ENCODE results near the gene ACSBG1.
"Not testable (repeated sequence)": the region's sequence is repeated elsewhere in the genome, so short reads cannot be mapped to it uniquely, and the experiment has no call there.

ACSBG1 gene

DNA sequence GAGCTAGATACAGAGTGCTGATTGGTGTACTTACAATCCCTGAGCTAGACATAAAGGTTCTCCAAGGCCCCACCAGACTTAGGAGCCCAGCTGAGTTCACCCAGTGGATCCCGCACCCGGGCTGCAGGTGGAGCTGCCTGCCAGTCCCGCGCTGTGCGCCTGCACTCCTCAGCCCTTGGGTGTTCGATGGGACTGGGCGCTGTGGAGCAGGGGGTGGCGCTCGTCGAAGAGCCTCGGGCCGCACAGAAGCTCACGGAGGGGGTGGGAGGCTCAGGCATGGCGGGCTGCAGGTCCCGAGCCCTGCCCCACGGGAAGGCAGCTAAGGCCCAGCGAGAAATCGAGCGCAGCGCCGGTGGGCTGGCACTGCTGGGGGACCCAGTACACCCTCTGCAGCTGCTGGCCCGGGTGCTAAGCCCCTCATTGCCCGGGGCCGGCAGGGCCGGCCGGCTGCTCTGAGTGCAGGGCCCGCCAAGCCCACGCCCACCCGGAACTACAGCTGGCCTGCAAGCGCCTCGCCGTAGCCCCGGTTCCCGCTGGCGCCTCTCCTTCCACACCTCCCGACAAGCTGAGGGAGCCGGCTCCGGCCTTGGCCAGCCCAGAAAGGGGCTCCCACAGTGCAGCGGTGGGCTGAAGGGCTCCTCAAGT, 11.7 kb upstream of the ACSBG1 start:
- not testable (repeated sequence) for H3K36me3 ChIP-seq (ENCODE audit: control insufficient read depth, insufficient read depth, low read length); H3K4me3 ChIP-seq (ENCODE audit: low read depth, low read length); H3K4me1 ChIP-seq (ENCODE audit: control insufficient read depth, insufficient read depth, low read length); H3K27me3 ChIP-seq (ENCODE audit: control insufficient read depth, insufficient read depth, low read length); H3K9ac ChIP-seq (ENCODE audit: low read depth, low read length); H3K9me3 ChIP-seq (ENCODE audit: control insufficient read depth, insufficient read depth, low read length)

DNA sequence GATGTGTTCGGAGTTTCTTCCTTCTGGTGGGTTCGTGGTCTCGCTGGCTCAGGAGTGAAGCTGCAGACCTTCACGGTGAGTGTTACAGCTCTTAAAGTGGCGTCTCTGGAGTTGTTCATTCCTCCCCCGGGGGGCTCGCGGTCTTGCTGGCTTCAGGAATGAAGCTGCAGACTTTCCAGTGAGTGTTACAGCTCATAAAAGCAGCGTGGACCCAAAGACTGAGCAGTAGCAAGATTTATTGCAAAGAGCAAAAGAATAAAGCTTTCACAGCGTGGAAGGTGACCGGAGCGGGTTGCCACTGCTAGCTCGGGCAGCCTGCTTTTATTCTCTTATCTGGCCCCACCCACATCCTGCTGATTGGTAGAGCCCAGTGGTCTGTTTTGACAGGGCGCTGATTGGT, 11.0 kb upstream of the ACSBG1 start:
- not testable (repeated sequence) for H3K4me3 ChIP-seq (ENCODE audit: low read depth, low read length); H3K36me3 ChIP-seq (ENCODE audit: control insufficient read depth, insufficient read depth, low read length); H3K4me1 ChIP-seq (ENCODE audit: control insufficient read depth, insufficient read depth, low read length); H3K27me3 ChIP-seq (ENCODE audit: control insufficient read depth, insufficient read depth, low read length); H3K9ac ChIP-seq (ENCODE audit: low read depth, low read length); H3K9me3 ChIP-seq (ENCODE audit: control insufficient read depth, insufficient read depth, low read length)

DNA sequence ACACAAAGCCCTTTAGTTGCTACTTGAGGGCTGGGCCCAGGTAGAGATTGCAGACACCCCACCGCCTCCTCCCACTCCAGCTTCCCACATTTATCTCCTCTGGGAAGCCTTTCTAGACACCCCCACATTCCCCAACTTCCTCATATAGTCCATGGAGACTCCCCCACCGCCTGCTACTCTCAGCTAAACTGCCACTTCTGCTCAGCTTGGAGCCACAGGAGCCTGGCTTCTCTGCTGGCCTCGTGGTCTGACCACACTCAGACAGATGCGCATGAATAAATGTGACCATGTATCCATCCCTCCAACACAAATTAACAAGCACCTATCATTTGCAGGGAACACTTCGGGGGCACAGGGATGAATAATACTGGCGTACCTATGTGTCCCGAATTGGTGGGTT, 10.5 kb upstream of the ACSBG1 start:
- no peaks in the 10 kb centered on the region for H3K36me3 ChIP-seq (ENCODE audit: control insufficient read depth, insufficient read depth, low read length)
- no peak overlapping the region for H3K9ac ChIP-seq (ENCODE audit: low read depth, low read length)
- no peaks in the 10 kb centered on the region for H3K9me3 ChIP-seq (ENCODE audit: control insufficient read depth, insufficient read depth, low read length)
- H3K4me3 ChIP-seq (ENCODE audit: low read depth, low read length) = no peak overlapping the region
- no peaks in the 10 kb centered on the region for H3K27me3 ChIP-seq (ENCODE audit: control insufficient read depth, insufficient read depth, low read length)
- H3K4me1 ChIP-seq (ENCODE audit: control insufficient read depth, insufficient read depth, low read length) = peaks cover 10% of the 10 kb centered on the region

DNA sequence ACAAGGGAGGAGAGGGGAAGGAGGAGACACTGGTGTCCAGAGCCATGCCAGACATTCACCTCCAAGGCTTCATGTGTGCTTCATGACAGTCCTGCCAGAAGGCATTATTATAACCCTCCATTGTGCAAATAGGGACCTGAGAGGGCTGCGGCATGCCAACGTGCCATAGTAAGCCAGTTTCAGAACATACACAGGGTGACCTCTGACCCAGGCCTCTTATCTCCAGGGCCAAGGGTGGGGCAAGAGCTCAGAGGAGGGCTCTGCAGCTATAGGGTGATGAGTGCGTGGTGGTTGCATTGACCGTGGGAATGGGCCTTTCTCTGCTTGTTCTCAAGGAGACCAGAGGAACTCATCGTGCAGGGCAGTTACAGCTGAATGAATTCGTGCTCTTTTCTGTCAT, 9.7 kb upstream of the ACSBG1 start:
- H3K4me1 ChIP-seq (ENCODE audit: control insufficient read depth, insufficient read depth, low read length) = peaks cover 10% of the 10 kb centered on the region

DNA sequence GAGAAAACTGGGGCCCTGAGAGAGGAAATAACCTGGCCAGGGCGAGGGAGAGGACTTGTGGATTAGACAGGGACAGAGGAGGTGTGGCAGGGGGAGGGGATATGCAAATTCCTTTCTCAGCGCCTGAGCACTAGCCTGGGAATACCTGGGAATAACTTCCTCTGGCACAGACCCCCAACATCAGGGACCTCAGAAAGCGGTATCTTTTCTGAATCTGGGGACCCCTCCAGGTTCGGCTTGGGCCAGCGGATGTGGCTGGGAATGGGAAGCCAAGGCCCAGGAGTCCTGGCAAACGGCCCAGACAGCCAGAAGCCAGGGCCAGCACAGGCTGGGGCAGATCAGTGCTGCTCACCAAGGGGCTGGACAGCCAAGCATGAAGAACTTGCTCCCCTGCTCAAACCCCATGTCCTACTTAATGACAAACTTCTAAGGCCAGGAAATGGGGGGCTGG, 9.2 kb upstream of the ACSBG1 start:
- Histone ChIP-seq H3K36me3 (ENCODE audit: control insufficient read depth, insufficient read depth, low read length) (no peaks in the 10 kb centered on the region), H3K4me3 (ENCODE audit: low read depth, low read length) (no peak overlapping the region), H3K4me1 (ENCODE audit: control insufficient read depth, insufficient read depth, low read length) (peaks cover 10% of the 10 kb centered on the region), H3K9me3 (ENCODE audit: control insufficient read depth, insufficient read depth, low read length) (no peaks in the 10 kb centered on the region), H3K27me3 (ENCODE audit: control insufficient read depth, insufficient read depth, low read length) (no peaks in the 10 kb centered on the region), H3K9ac (ENCODE audit: low read depth, low read length) (no peak overlapping the region)

More for the DNA sequence above, 9.7 kb upstream of the ACSBG1 start:
- no peak overlapping the region for H3K4me3 ChIP-seq (ENCODE audit: low read depth, low read length)
- H3K36me3 ChIP-seq (ENCODE audit: control insufficient read depth, insufficient read depth, low read length) = no peaks in the 10 kb centered on the region
- no peak overlapping the region for H3K9ac ChIP-seq (ENCODE audit: low read depth, low read length)
- H3K27me3 ChIP-seq (ENCODE audit: control insufficient read depth, insufficient read depth, low read length) = no peaks in the 10 kb centered on the region
- H3K9me3 ChIP-seq (ENCODE audit: control insufficient read depth, insufficient read depth, low read length) = no peaks in the 10 kb centered on the region

DNA sequence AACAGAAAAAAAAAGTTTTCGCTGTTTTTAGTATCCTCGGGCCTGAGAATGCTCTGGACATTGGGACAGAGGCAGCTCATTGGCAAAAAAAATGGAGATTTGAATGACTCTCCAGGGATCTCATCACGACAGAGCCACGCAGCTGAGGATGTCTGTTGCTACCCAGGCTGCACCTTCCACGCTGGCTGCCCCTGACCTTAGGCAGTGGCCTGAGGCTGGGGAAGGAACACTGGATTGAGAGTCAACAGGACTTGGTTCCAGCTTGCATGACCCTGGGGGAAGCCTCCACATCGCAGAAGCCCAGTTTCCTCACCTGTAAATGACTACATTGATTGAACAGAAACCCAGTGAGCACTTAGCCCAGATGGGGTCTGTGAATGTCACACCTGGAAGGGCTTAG, 8.7 kb upstream of the ACSBG1 start:
- H3K4me3 ChIP-seq (ENCODE audit: low read depth, low read length) = no peak overlapping the region
- no peaks in the 10 kb centered on the region for H3K9me3 ChIP-seq (ENCODE audit: control insufficient read depth, insufficient read depth, low read length)
- H3K9ac ChIP-seq (ENCODE audit: low read depth, low read length) = no peak overlapping the region
- H3K27me3 ChIP-seq (ENCODE audit: control insufficient read depth, insufficient read depth, low read length) = no peaks in the 10 kb centered on the region
- peaks cover 10% of the 10 kb centered on the region for H3K4me1 ChIP-seq (ENCODE audit: control insufficient read depth, insufficient read depth, low read length)
- no peaks in the 10 kb centered on the region for H3K36me3 ChIP-seq (ENCODE audit: control insufficient read depth, insufficient read depth, low read length)

DNA sequence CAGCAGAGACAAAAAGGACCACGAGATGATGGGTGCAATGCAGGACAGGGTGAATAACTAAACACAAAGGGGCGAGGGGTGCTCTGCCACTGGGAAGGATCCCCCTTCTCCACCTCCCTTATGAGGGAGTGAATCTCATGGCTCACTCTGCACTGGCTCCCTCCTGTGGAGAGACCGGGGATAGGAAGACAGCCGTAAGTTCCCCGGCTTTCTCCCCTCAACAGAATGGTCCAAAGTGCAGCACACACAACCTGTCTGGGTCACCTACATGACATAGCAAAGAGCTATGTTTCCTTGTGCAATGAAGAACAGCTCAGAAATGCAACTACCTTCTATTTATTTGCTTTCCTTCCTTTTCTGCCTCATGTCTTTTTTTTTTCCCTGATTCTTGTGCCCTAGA, 7.8 kb upstream of the ACSBG1 start:
- Histone ChIP-seq H3K27me3 (ENCODE audit: control insufficient read depth, insufficient read depth, low read length) (no peaks in the 10 kb centered on the region), H3K9me3 (ENCODE audit: control insufficient read depth, insufficient read depth, low read length) (no peaks in the 10 kb centered on the region), H3K9ac (ENCODE audit: low read depth, low read length) (no peak overlapping the region), H3K4me1 (ENCODE audit: control insufficient read depth, insufficient read depth, low read length) (peaks cover 10% of the 10 kb centered on the region), H3K4me3 (ENCODE audit: low read depth, low read length) (no peak overlapping the region), H3K36me3 (ENCODE audit: control insufficient read depth, insufficient read depth, low read length) (no peaks in the 10 kb centered on the region)

DNA sequence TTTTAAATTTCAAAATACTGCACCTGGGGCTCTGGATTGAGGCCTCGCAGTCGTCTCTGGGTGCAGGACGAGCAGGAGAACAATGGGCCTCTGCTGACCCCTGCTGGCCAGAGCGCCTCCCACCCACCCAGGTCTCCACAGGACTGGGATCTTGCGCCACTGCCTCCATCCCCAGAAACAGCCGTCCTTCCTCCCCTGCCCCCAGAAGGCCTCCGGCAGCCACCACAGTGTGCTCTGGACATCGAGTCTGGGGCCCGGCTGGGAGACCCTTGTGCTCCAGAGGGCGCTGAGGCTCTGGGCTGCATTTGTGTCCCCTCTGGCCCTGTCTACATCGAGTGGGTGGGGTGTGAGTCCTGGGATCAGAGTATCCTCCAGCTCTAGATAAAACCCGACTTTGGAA, 6.7 kb upstream of the ACSBG1 start:
- Histone ChIP-seq H3K4me3 (ENCODE audit: low read depth, low read length) (no peak overlapping the region), H3K36me3 (ENCODE audit: control insufficient read depth, insufficient read depth, low read length) (no peaks in the 10 kb centered on the region), H3K4me1 (ENCODE audit: control insufficient read depth, insufficient read depth, low read length) (peaks cover 10% of the 10 kb centered on the region), H3K9me3 (ENCODE audit: control insufficient read depth, insufficient read depth, low read length) (no peaks in the 10 kb centered on the region), H3K9ac (ENCODE audit: low read depth, low read length) (no peak overlapping the region), H3K27me3 (ENCODE audit: control insufficient read depth, insufficient read depth, low read length) (no peaks in the 10 kb centered on the region)

DNA sequence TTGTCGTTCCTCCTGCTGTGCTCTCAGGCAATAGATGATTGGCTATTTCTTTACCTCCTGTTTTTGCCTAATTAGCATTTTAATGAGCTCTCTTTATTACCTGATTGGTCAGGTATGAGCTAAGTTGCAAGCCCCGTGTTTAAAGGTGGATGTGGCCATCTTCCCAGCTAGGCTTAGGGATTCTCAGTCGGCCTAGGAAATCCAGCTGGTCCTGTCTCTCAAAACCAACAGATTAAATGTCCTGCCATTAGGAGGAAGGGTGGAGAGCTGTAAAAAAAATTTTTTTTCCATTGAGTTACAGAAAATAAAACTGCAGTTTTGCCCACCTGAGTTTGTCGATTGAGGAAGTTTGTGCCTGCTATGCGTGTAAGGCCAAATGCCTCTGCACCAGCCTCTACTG, 5.4 kb upstream of the ACSBG1 start:
- Histone ChIP-seq H3K4me1 (ENCODE audit: control insufficient read depth, insufficient read depth, low read length) (peaks cover 15% of the 10 kb centered on the region), H3K9ac (ENCODE audit: low read depth, low read length) (no peak overlapping the region), H3K9me3 (ENCODE audit: control insufficient read depth, insufficient read depth, low read length) (no peaks in the 10 kb centered on the region), H3K36me3 (ENCODE audit: control insufficient read depth, insufficient read depth, low read length) (no peaks in the 10 kb centered on the region), H3K27me3 (ENCODE audit: control insufficient read depth, insufficient read depth, low read length) (no peaks in the 10 kb centered on the region), H3K4me3 (ENCODE audit: low read depth, low read length) (no peak overlapping the region)

DNA sequence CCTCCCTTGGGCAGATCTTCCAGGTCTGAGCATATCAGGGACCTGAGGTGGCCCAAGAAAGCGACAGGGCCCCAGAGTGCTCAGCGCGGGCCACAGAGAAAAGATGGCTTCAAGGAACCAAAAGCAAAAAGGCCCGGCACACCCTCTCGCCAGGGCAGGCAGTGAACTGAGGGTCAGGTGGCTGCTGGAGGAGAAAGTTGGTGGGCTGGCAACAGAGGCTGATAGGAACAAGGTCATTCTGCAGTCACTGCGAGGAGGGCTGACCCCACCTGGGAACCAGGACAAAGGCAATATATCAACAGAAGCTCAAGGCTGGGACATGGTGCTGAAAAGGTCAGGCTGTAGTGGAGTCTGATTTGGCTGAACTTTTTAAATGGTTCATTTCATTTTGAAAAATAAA, 2.8 kb upstream of the ACSBG1 start:
- H3K27me3 ChIP-seq (ENCODE audit: control insufficient read depth, insufficient read depth, low read length) = no peaks in the 10 kb centered on the region
- no peak overlapping the region for H3K4me3 ChIP-seq (ENCODE audit: low read depth, low read length)
- H3K36me3 ChIP-seq (ENCODE audit: control insufficient read depth, insufficient read depth, low read length) = no peaks in the 10 kb centered on the region
- H3K4me1 ChIP-seq (ENCODE audit: control insufficient read depth, insufficient read depth, low read length) = peaks cover 10% of the 10 kb centered on the region
- no peaks in the 10 kb centered on the region for H3K9me3 ChIP-seq (ENCODE audit: control insufficient read depth, insufficient read depth, low read length)
- no peak overlapping the region for H3K9ac ChIP-seq (ENCODE audit: low read depth, low read length)

DNA sequence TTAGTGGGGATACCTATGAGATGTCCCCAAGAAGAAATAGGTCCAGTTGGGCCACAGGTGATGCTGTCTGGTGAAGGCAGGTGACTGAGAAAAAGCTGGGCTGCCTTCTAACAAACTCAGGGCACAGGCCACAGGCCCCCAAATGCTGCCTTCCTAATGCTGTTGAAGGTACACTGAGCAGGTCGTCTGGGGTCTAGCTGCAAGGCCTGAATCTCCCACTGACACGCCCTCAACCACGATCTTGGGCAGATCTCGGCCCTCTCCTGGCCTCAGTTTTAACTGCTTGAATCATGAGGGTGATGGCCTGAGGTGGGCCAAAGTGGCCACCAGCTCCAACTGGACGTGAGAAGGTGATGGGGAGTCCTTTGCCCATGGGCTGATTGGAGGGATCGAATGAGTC, 2.1 kb upstream of the ACSBG1 start:
- no peak overlapping the region for H3K4me3 ChIP-seq (ENCODE audit: low read depth, low read length)
- no peak overlapping the region for H3K9ac ChIP-seq (ENCODE audit: low read depth, low read length)
- no peaks in the 10 kb centered on the region for H3K27me3 ChIP-seq (ENCODE audit: control insufficient read depth, insufficient read depth, low read length)
- H3K4me1 ChIP-seq (ENCODE audit: control insufficient read depth, insufficient read depth, low read length) = peaks cover 10% of the 10 kb centered on the region
- no peaks in the 10 kb centered on the region for H3K36me3 ChIP-seq (ENCODE audit: control insufficient read depth, insufficient read depth, low read length)
- H3K9me3 ChIP-seq (ENCODE audit: control insufficient read depth, insufficient read depth, low read length) = no peaks in the 10 kb centered on the region

DNA sequence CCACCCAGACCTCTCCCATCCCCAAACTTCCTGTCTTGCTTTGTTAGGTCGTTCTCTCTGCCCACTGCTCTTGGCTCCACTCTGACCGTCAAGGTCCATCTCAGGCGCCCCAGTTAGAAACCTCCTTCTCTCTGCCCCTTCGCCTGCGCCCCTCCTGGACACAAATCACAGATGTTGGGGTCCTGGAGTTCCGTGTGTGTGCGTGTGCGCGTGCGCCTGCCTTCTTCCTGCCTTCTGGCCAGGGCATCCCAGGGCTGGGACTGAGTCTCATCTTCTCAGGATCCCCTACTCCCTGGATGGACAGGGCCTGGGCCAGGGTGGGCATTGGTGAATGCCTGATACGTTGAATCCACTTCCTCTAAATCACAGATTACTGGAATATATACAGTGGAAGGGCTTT, 869 bp downstream of the ACSBG1 start:
- Histone ChIP-seq H3K27me3 (ENCODE audit: control insufficient read depth, insufficient read depth, low read length) (no peaks in the 10 kb centered on the region), H3K4me3 (ENCODE audit: low read depth, low read length) (no peak overlapping the region), H3K4me1 (ENCODE audit: control insufficient read depth, insufficient read depth, low read length) (peaks cover 10% of the 10 kb centered on the region), H3K9me3 (ENCODE audit: control insufficient read depth, insufficient read depth, low read length) (no peaks in the 10 kb centered on the region), H3K36me3 (ENCODE audit: control insufficient read depth, insufficient read depth, low read length) (no peaks in the 10 kb centered on the region), H3K9ac (ENCODE audit: low read depth, low read length) (no peak overlapping the region)
